HG02642 (cell line): ENCODE measurements around the gene SF3B2.
"Not testable (repeated sequence)": the region's sequence is repeated elsewhere in the genome, so short reads cannot be mapped to it uniquely, and the experiment has no call there.

Source experiments
- ATAC-seq: cut with Tn5 transposase; IDR thresholded peaks from one replicate; pipeline ENCODE4 v1.9.1; 2021; ENCODE audit warnings: mild to moderate bottlenecking; ENCODE audit not compliant: unreplicated experiment, poor library complexity

Gene SF3B2

DNA sequence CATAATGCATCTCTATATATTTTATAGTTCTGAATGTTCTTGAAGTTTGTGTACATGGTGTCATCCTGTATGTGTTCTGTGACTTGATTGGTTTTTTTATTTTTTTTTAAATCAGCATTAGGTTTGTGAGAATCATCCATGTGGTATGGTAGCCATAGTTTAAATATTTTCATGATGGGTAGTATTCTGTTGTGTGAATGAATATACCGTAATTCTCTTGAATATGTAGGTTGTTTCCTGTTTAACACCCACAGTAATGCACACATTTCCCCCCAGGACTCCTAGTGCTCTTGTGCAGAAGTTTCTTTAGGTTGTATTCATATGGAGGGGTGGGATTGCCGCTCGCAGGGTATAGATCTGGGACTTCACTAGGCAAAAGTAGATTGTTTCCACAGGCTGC lies 19.9 kb downstream of the SF3B2 start:
- no peak for ATAC-seq

DNA sequence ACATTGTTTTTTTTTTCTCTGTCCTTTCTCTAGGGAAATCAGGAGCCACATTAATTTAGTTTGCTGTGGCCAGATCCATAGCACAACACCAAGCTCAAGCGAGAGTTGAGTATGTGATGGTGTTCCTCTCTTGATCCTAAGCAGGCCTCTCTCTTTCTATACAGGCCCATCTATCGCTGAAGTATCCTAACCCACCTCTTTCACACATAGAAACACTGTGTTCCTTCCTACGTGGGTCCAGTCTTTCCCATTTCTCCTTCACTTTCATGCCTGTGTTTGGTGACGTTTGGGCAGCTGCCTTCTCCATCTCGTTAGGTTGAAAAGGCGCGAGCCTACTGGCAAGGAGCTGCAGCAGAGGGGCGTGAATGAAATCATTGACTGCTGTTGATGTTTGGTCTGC lies 20.4 kb downstream of the SF3B2 start:
- ATAC-seq, result no peak

DNA sequence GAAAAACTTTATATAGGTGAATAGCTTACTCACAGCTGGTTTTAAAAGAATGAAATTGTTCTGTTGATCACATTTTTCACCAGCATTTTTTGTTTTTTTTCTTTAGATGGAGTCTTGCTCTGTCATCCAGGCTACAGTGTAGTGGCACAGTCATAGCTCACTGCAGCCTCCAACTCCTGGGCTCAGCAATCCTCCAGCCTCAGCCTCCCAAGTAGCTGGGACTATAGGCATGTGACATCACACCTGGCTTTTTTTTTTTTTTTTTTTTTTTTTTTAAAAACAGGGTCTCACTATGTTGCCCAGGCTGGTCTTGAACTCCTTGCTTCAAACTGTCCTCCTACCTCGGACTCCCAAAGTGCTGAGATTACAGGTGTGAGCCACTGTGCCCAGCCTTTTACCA lies 21.5 kb downstream of the SF3B2 start:
- no peak for ATAC-seq

DNA sequence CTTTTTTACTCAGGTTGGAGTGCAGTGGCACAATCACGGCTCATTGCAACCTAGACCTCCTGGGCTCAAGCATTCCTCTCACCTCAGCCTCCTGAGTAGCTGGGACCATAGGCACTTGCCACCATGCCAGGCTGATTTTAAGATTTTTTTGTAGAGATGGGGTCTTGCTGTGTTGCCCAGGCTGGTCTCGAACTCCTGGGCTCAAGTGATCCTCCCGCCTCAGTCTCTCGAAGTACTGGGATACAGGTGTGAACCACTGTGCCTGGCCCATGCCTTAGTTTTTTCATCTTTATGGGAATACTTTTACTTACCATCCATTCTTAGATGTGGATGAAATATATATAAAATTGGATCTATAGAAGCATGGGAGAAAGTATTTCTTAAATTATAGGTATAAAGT lies 23.1 kb downstream of the SF3B2 start:
- ATAC-seq, result no peak

DNA sequence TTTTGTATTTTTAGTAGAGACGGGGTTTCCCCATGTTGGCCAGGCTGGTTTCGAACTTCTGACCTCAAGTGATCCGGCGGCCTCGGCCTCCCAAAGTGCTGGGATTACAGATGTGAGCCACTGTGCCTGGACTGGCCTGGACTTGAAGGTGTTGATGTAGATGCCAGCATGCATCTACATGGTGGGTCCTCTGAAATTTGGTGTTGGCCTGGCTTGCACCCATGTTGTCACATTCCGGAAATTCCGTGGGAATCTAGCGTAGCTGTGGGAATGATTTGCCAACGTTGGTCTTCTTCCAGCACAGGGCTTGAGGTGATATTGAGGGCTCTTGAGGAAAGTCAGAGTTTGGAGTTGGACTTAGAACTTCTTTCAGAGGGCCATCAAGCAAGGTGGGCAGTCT lies 24.4 kb downstream of the SF3B2 start:
- ATAC-seq, result no peak

DNA sequence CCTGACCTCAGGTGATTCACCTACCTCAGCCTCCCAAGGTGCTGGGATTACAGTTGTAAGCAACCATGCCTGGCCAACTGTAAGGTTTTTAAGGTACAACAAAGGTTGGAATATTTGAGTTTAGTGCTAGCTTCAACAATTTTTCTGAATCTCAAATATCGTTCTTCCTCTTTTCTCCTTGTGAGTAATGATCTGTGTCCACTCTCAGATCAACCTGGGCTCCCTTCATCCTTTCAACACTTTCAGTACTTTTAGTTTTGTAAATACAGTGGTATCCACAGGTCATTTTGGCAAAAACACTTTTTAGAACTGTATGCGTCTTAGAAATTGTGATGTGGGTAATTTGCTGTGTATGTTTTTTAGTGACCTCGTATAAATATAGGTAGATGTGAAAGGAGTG lies 25.8 kb downstream of the SF3B2 start:
- ATAC-seq, result no peak

DNA sequence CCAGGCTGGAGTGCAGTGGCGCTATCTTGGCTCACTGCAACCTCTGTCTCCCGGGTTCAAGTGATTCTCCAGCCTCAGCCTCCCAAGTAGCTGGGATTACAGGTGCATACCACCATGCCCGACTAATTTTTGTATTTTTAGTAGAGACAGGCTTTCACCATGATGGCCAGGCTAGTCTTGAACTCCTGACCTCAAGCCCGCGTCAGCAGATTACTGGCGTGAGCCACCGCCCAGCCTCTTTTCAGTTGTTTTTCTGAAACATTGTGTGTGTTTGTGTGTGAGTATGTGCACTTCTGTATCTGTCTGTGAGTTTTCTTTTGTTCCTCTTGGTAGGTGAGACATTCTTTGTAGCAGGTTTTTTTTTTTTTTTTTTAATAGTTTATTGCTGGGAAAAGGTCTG lies 26.8 kb downstream of the SF3B2 start:
- not testable (repeated sequence) for ATAC-seq

DNA sequence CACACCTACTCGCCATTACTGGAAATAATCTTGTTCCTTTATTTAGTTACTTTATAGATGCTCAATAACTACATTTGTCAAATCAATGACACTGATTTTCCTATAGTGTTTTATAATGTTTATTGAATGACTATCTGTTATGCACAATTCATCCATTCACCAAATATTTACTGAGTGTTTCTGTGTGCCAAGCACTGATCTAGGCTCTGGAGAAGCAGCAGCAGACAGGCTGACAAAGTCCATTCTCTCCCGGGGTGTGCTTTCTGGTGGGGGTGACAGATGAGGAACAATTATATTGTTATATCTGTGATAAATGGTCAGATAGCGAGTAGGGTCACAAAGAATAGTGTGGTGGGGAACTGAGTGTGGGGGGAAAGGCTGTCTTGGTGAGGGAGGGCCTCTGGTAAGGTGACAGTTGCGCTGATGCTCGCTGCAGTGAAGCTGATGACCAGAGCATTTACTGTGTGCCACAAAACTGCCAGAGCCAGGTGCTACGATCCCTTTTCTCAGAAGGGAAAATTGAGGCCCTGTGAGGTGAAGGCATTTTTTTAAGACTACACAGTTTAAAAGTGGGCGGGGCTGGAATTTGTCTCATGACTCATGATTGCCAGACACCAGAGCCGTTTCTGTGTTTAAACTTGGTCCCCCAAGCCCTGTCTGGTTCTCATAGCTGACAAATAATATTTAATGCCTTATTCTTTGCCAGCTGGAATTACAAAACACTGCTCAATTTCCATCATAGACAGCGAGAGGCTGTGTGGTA lies 28.1 kb downstream of the SF3B2 start:
- ATAC-seq, result no peak

DNA sequence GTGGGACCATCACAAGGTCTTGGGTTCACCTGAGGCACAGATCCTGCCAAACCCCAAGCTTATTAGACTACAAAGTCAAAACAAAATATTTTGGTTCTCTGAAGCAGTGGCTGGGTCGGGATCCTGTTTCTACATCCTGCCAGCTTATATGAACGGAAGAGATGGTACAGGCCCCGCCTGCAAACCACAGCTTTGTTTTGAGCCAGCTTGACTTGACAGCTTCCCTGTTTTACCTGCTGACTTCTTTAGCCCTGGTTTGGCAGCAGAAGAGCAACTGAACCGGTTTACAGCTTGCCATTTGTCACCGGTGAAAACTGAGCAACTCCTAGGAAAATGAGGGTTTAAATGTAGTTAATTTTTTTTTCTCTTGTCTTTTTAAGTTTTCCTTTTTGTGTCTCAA lies 29.3 kb downstream of the SF3B2 start:
- ATAC-seq, result peak; percentile 72

DNA sequence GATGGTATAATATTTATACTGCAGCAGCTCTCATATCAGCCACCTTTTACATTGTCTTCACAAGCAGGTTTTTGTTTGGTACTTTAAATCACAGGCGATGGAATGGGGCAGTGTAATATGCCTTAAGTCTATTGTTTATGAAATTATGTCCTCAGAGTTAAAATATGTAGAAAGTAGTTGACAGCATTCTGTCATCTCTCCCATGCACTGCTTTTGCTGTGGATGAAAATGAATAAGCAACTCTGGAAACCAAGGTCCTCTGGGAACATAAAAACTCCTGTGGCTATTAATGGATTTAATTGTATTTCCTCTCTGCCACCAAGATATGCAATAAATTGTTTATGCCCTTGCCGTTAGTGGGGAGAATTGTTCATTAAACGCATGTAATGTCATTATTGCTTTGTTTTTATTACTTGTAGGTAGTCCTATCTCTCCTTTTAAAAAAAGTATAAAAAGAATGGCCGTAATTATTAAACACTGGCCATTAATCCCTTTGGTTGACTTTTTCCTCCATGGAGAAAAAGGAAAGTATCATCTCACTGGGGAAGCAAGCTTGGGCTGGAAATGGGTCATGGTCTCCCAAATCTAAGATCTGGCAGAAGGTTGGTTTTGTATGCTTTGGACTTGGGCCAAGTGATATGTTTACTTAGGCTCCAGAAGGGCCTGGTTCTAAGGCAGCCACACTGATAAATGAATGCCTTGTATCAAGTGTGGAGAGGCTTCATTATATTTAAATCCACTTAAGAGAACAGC lies 31.0 kb downstream of the SF3B2 start:
- no peak for ATAC-seq

DNA sequence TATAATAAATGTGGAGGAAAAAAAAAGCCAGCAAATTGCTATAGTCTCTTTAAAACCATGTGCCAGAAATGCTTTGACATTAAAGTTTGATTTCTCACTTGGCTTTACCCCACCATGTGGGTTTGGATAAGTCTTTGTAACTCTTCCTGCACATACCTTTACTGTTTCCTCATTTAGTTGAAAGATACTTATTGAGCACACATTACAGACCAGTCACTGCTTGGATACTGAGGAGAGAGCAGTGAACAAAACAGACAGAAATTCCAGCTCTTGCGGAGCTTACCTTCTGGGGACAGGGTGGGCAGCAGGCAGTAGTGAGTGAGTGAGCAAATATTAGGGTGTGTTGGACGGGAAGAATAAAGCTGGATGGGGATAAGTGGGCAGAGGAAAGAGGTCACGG lies 31.6 kb downstream of the SF3B2 start:
- ATAC-seq, result no peak

DNA sequence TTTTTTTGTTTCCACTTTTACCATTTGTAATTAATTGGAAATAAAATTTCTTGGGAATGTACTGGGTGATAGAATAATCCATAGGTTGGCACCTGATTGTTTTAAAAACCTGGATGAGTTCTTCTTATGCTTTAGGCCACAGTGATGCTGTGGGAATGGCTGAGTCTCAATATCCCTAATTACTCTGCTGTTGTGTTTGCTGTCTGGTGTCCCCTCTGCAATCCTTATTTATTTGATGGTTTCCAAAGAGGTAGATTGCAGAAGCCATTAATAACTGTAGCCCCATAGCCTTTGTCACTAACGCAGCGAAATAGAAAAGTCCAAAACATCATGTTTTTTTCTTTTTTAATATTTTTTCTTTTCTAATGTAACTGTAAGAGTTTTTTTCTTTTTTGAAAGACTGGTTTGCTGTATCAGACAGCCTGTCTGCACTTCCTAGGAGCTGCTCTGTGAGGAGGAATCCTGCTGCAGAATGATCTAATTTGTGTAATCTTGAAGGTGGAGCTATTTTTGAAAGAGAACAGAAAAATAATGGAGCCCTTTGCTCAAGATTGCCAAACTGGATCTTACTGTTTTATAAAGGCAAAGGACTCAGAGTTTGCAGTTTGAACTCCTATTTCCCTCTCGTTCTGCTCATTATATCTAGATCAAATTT lies 32.8 kb downstream of the SF3B2 start:
- ATAC-seq, result no peak

DNA sequence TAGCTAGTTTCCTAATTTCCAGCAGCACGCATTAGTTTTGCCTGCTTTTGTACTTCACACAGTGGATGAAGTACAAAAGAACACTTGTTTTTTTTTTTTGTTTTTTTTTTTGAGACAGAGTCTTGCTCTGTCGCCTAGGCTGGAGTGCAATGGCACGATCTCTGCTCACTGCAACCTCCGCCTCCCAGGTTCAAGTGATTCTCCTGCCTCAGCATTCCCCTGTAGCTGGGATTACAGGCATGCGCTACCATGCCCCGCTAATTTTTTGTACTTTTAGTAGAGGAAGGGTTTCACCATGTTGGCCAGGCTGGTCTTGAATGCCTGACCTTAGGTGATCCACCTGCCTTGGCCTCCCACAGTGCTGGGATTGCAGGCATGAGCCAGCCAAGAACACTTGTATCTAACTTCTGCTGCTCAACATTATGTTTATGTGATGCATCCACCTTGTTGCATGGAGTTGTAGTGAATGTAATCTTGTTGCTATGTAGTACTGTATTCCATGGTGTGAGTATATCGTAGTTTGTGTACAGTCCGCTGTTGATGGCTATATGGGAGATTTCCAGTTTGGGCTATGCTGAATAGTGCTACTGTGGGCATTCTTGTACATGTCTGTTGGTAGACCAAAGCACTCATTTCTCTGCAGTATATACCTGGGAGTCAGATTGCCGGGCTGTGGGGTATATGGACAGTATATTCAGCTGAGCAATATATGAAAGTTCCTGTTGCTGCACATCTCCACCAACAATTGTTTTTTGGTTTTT lies 35.2 kb downstream of the SF3B2 start:
- no peak for ATAC-seq

DNA sequence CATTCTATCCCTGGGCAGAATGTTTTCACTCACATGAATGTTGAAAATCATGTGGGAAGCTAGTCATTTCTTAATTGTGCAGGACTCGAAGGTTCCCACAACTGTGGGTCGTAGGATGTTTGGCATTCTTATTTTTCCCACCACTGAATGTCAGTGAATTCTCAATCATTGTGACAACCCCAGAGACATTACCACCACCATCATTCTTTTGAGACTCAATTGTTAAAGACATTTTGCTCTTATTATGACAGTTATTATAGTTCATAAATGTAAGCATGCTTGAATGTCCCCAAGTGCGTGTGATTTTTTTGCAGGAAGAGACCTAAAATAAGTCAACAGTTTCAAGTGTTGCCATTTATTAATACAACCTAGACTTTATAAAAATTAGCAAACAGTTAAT lies 36.9 kb downstream of the SF3B2 start:
- ATAC-seq, result no peak

DNA sequence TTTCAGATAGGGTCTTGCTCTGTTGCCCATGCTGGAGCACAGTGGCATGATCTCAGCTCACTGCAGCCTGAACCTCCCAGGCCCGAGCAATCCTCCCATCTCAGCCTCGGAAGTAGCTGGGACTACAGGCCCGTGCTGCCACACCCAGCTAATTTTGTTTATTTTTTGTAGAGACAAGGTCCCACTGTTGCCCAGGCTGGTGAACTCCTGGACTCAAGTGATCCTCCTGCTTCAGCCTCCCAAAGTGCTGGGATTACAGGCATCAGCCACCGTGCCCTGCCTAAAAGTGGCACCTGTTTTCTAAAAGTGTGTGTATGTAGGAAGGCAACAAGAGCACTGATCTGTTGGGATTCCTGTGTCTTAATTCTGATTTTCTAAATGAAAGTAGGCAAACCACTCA lies 38.1 kb downstream of the SF3B2 start:
- no peak for ATAC-seq

DNA sequence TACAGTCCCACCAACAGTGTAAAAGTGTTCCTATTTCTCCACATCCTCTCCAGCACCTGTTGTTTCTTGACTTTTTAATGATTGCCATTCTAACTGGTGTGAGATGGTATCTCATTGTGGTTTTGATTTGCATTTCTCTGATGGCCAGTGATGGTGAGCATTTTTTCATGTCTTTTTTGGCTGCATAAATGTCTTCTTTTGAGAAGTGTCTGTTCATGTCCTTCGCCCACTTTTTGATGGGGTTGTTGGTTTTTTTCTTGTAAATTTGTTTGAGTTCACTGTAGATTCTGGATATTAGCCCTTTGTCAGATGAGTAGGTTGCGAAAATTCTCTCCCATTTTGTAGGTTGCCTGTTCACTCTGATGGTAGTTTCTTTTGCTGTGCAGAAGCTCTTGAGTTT lies 40.0 kb downstream of the SF3B2 start:
- not testable (repeated sequence) for ATAC-seq

DNA sequence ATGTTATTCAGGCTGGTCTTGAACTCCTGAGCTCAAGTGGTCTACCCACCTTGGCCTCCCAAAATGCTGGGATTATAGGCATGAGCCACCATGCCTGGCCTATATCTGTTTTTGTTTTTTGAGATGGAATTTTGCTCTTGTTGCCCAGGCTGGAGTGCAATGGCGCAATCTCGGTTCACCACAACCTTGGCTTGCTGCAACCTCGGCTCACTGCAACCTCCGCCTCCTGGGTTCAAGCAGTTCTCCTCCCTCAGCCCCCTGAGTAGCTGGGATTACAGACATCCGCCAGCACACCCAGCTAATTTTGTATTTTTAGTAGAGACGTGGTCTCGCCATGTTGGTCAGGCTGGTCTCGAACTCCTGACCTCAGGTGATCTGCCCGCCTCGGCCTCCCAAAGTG lies 47.6 kb downstream of the SF3B2 start:
- ATAC-seq, result not testable (repeated sequence)

DNA sequence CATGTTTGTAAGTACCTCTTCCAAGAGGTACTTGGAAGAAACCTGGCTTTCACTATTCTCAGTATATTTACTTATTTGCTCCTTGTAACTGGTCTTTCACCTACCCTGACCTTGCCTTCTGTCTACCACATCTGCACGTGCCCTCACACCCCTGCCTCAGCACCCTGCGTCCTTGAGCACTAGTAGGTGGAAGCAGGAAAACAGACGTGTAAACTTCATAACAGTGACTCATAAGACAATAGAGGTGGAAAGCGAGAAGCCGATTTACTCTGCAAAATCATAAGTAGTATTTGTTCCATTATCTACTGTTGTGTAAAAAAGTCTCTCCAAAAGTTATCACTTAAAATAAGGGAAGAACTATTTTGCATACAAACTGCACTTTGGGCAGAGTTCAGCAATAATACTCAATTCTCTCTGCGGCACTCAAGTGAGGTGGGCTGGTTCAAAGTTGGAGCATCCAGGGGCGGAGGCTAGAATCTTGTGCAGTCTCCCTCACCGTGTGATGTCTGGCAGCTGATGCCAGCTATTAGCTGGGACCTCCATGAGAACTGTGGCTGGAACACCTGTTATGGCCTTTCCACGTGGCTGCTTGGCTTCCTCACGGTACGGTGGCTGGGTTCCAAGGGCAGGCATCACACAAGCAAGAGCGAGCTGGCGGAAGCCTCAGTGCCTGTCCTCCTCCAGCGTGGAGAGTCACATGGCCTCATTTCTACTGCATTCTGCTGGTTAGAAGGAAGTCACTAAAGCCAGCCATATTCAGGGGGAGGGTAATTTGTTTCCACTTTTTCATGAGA lies 48.3 kb downstream of the SF3B2 start:
- peak; percentile 65 for ATAC-seq

DNA sequence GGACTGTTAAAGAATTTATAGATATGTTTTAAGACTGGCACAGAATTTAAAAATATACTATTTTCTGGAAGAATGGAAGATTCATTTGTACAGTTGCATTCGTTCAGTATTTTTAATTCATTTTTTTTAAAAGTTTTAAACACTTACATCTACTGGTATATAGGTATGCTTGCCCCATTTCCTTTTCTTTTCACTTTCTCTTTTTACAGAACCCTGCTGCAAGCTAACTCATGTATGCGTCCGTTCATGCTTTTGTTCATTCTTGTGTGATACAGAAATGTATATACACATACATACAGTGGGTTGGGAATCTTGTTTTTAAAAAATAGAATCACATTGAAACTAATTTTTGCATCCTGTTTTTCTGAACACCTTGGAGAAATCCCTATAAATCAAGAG lies 48.9 kb downstream of the SF3B2 start:
- no peak for ATAC-seq

DNA sequence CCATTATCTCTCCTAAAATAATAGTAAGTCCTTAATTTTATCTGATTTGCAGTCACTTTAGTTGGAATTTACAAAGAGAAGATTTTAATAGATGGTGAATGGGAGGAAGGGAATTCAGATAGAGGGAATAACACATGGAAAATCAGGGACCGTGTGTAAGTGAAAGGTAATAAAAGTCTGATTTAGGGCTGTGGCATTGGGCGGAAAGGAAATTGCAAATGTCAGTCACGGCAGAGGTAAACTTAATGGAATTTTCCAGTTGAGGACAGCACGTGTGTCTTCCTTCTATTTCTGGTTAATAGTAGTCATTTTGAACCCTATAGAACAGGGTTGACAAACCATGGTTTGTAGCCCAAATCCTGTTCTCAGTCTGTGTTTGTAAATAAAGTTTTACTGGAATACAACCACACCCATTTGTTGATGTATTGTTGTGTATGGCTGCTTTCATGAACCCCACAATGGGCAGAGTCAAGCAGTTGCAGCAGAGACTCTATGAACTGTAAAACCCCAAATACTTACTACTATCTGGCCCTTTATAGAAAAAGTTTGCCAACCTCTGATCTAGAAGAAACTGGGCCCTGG lies 52.0 kb downstream of the SF3B2 start:
- ATAC-seq, result no peak
